ENCODE measurements around the gene TMEM178B. TPM values are rescaled to one million over a fixed set of nuclear protein-coding genes. Genes with fewer than 3 reads are reported as not detected.

The TMEM178B gene
- total and polyA plus RNA-seq, 10 of the 15 experiments (the other 5 are each of a cell fraction or from before 2014, with no cell fraction given): 0.01 to 1.1 (median 0.04) TPM; not detected in 2

DNA sequence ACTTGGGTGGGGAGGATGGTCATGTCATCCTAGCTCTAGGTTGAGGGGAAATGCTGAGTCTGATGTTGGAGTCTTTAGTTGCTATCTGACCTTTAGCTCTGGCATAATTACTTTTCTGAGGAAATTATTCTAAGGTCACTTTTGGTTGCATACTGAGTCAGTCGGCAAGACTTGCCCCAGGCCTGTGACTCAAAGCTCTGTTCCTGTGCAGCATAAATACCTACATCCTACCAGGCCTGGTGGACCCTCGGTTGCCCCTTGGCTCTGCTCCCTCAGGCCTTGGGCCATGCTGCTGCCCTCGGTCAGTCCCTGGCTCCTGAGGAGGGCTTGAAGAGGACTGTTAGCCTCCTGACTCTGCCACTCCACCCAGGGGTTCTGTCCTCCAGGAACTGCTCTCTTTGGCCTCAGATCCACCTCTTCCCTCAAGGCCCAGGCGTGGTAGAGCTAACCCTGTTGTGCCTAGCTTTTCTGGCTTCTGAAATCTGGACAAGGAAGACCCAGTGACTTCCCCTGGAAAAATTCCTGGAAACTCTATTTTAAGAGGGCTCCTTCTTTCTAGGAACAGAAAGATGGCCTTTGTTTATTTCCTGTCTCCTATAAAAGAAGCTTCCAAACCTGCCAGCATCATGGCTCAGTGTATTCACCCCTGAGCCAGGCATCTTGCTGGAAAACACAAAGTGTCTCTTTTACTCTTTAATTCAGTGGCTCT is 71.2 kb downstream of the TMEM178B start (continued):
- TF ChIP-seq, protein P1, sequence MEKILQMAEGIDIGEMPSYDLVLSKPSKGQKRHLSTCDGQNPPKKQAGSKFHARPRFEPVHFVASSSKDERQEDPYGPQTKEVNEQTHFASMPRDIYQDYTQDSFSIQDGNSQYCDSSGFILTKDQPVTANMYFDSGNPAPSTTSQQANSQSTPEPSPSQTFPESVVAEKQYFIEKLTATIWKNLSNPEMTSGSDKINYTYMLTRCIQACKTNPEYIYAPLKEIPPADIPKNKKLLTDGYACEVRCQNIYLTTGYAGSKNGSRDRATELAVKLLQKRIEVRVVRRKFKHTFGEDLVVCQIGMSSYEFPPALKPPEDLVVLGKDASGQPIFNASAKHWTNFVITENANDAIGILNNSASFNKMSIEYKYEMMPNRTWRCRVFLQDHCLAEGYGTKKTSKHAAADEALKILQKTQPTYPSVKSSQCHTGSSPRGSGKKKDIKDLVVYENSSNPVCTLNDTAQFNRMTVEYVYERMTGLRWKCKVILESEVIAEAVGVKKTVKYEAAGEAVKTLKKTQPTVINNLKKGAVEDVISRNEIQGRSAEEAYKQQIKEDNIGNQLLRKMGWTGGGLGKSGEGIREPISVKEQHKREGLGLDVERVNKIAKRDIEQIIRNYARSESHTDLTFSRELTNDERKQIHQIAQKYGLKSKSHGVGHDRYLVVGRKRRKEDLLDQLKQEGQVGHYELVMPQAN (conservative IDR thresholded peaks at IDR 0.05): no peak
- TF ChIP-seq MEF2B (IDR thresholded peaks at IDR 0.05; ENCODE audit: partially characterized antibody, poor library complexity, severe bottlenecking): no peak

DNA sequence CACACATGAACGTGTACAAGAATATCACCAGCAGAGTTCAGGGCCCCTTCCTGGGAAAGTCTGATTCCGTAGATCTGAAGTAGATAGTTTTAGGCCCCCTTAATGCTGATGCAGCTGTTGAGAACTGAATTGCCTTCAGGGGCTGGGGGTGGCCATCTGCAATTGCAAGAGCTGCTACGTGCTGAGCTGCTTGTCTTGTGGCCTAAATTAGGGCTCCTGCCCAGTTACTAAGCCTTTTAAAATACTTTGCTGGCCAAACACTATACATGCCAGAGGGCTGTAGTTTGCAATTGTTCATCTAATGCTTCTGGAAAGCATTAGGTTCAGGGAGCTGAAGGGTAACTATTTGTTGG is 71.7 kb downstream of the TMEM178B start:
- Histone ChIP-seq H3K27ac (ENCODE audit: control insufficient read depth, insufficient read depth) (no peak overlapping the region), H3K9me3 (replicated peaks; ENCODE audit: control insufficient read depth, insufficient read depth, low read length) (no peaks in the 10 kb centered on the region), H3K27me3 (replicated peaks in 1 of 2; ENCODE audit: control insufficient read depth in 2 of 2, insufficient read depth in 2 of 2, low read length in 1 of 2) (no peaks in the 10 kb centered on the region; a peak in 1 of 4 replicates), H3K36me3 (ENCODE audit: control insufficient read depth in 2 of 2, insufficient read depth in 2 of 2, low read length in 1 of 2) (no peaks in the 10 kb centered on the region), H3K4me2 (ENCODE audit: control insufficient read depth, insufficient read depth) (no peak overlapping the region), H2AFZ (ENCODE audit: control insufficient read depth, low read depth, low read length) (no peak overlapping the region), H3K79me2 (ENCODE audit: control insufficient read depth, insufficient read depth, low read length) (no peaks in the 10 kb centered on the region), H3K9ac (ENCODE audit: control insufficient read depth, insufficient read depth, low read length) (no peak overlapping the region), H4K20me1 (ENCODE audit: control insufficient read depth, insufficient read depth) (no peaks in the 10 kb centered on the region), H3K4me3 (no peak overlapping the region), H3K4me1 (ENCODE audit: control insufficient read depth, insufficient read depth, low read length) (no peaks in the 10 kb centered on the region)
- FAIRE-seq (no peak), ATAC-seq (no peak), DNase-seq (ENCODE audit: low read depth, low spot score) (no peak)
- intact Hi-C loops (cut with micrococcal nuclease; ENCODE audit: unreplicated experiment): no loop called here
- ChIA-PET CTCF (interaction anchor here (1.2 kb wide), 1 partner anchor 9 kb away, joined by 3 read pairs; no protein-coding TSS in a partner anchor), SMC1A (ENCODE audit: uncharacterized antibody, unreplicated experiment) (interaction anchor here (1.2 kb wide), 1 partner anchor 19 kb away, joined by 3 read pairs; no protein-coding TSS in a partner anchor), RAD21 (ENCODE audit: unreplicated experiment) (no interaction called here), POLR2A (interaction anchor here (1.7 kb wide), 1 partner anchor 15 kb away, joined by 5 read pairs; no protein-coding TSS in a partner anchor)
- 28% methylated on average over 3 of the region's 3 CpGs for WGBS (ENCODE audit: insufficient coverage, insufficient replicate concordance, low lambda C conversion rate, missing lambda C conversion rate)
- BruUV-seq (replicated peaks): no TSS peak
- in situ Hi-C loops (cut with MboI): no loop called here
- TF ChIP-seq MYB (IDR thresholded peaks at IDR 0.05; ENCODE audit: borderline replicate concordance, low read depth, low read length): no peak
- TF ChIP-seq ZSCAN29 (IDR thresholded peaks at IDR 0.05): no peak
- TF ChIP-seq ZNF274 (IDR thresholded peaks at IDR 0.05; ENCODE audit: insufficient read depth, insufficient read length): no peak
- TF ChIP-seq, protein P2, sequence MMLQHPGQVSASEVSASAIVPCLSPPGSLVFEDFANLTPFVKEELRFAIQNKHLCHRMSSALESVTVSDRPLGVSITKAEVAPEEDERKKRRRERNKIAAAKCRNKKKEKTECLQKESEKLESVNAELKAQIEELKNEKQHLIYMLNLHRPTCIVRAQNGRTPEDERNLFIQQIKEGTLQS (IDR thresholded peaks at IDR 0.05; ENCODE audit: borderline replicate concordance, extremely low read depth, low read depth, low read length): no peak
- TF ChIP-seq NFYB (IDR thresholded peaks at IDR 0.05; ENCODE audit: insufficient read depth, low read depth, low read length): no peak
- TF ChIP-seq, protein P3, sequence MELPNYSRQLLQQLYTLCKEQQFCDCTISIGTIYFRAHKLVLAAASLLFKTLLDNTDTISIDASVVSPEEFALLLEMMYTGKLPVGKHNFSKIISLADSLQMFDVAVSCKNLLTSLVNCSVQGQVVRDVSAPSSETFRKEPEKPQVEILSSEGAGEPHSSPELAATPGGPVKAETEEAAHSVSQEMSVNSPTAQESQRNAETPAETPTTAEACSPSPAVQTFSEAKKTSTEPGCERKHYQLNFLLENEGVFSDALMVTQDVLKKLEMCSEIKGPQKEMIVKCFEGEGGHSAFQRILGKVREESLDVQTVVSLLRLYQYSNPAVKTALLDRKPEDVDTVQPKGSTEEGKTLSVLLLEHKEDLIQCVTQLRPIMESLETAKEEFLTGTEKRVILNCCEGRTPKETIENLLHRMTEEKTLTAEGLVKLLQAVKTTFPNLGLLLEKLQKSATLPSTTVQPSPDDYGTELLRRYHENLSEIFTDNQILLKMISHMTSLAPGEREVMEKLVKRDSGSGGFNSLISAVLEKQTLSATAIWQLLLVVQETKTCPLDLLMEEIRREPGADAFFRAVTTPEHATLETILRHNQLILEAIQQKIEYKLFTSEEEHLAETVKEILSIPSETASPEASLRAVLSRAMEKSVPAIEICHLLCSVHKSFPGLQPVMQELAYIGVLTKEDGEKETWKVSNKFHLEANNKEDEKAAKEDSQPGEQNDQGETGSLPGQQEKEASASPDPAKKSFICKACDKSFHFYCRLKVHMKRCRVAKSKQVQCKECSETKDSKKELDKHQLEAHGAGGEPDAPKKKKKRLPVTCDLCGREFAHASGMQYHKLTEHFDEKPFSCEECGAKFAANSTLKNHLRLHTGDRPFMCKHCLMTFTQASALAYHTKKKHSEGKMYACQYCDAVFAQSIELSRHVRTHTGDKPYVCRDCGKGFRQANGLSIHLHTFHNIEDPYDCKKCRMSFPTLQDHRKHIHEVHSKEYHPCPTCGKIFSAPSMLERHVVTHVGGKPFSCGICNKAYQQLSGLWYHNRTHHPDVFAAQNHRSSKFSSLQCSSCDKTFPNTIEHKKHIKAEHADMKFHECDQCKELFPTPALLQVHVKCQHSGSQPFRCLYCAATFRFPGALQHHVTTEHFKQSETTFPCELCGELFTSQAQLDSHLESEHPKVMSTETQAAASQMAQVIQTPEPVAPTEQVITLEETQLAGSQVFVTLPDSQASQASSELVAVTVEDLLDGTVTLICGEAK (IDR thresholded peaks at IDR 0.05; ENCODE audit: borderline replicate concordance): no peak
- no peak for TF ChIP-seq JUND (IDR thresholded peaks at IDR 0.05; ENCODE audit: low read depth, low read length)
- no peak for TF ChIP-seq TCF7 (IDR thresholded peaks at IDR 0.05; ENCODE audit: borderline replicate concordance)
- TF ChIP-seq ZNF207 (IDR thresholded peaks at IDR 0.05; ENCODE audit: borderline replicate concordance): no peak
- TF ChIP-seq IKZF2 (IDR thresholded peaks at IDR 0.05): no peak
- no peak for TF ChIP-seq TBL1XR1 (IDR thresholded peaks at IDR 0.05; ENCODE audit: low read depth, low read length)

Data from GM12878 (cell line).